NCI-H128 (cell line): ENCODE results near the gene DTX2.
"Not testable (repeated sequence)": the region's sequence is repeated elsewhere in the genome, so short reads cannot be mapped to it uniquely, and the experiment has no call there.

Source experiments
- DNase-seq: peaks from one replicate; lab custom pipeline; 2025; ENCODE audit not compliant: unreplicated experiment; lab: John Stamatoyannopoulos, UW

Gene DTX2

GRCh38 chr7:76485822-76486610 lies 24.5 kb downstream of the DTX2 start:
- not testable (repeated sequence) for DNase-seq

DNA sequence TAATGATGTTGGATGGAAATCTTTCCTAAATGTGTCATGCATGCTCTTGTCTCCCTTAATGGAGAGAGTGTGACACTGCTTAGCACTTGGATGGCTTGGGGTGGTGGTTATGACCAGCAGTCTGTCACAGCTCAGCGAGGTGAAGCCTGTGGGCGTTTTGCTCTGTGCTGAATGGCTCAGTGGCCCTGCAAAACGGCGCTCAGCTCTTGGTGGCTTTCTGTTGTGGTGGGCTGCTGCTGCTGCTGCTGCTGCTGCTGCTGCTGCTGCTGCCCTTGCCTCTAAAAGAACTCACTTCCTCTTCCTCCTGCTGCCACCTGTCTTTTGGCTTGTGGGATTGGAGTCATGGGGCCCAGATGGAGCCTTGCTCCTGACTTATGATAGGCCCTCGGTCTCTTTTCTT lies 25.1 kb downstream of the DTX2 start:
- DNase-seq, result not testable (repeated sequence)

GRCh38 chr7:76487969-76488368 lies 26.5 kb downstream of the DTX2 start:
- not testable (repeated sequence) for DNase-seq

GRCh38 chr7:76492139-76492538 lies 30.6 kb downstream of the DTX2 start:
- DNase-seq, result not testable (repeated sequence)

DNA sequence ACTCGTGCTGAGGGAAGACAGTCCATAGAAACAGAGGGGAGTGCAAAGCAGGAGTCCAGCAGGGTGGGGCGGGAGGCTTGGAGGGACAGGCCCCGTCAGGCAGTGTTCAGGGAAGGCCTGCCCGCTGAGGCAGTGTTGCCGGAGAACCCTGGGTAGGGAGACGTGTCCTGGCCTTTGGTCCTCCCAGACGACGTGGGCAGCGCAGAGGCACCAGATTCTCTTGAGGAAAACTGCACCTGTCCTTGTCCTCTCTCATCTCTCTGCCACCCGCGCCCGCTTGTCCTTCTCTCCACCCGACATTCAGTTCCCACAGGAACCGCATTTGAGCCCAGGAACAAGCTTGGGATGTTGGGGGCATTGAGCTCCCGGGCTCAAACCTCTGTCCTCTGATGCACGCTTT lies 34.2 kb downstream of the DTX2 start:
- DNase-seq, result not testable (repeated sequence)

DNA sequence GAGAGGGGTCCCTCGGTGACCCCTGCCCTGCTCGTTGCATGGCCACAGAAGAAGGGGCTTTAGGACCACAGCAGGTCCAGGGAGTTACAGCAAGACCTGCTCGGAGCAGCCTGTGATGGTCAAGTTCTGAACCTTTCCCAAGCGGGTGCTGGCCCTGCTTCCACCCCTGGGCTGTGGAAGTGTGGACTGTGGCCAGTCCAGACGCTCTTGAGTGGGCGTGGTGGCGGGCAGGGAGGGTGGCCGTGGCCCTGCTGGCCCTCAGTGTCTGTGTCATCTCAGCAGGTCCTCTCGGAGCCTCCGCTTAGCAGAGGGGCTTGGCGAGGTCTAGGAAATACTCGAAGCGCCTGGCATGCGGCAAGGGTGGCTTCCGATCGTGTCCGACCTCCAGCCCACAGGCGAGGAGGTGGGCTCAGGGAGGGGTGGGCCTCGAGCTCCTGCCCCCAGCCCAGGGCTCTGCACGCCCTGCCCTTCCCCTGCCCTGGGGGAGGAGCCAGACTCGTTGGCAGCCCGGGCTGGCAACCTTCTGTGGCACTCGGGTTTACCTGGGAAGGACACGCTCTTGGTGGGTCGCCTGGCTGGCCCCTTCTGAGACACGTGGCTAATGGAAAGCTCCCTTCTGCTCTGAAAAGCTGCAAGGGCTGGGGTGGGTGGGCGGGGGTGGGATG lies 36.5 kb downstream of the DTX2 start:
- DNase-seq, result not testable (repeated sequence)

DNA sequence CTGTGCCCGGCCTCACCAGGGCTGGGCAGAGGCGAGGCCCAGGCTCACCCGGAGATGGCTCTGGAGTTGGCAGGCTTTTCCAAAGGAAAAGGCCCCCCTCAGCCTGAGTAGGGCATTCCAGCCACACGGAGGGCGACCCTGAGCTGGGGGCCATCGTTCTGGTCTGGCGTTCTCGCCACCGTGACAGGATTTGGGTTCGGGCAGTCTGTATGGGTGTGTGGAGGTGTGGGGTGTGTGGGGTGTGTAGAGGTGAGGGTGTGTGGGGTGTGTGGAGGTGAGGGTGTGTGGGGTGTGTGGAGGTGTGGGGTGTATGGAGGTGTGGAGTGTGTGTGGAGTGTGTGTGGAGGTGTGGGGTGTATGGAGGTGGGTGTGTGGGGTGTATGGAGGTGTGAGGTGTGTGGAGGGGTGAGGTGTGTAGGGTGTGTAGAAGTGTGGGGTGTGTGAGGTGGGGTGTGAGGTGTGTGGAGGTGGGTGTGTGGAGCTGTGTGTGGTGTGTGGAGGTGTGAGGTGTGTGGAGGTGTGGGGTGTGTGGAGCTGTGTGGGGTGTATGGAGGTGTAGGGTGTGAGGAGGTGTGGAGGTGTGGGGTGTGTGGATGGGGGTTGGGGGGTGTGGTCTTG lies 37.2 kb downstream of the DTX2 start:
- not testable (repeated sequence) for DNase-seq

DNA sequence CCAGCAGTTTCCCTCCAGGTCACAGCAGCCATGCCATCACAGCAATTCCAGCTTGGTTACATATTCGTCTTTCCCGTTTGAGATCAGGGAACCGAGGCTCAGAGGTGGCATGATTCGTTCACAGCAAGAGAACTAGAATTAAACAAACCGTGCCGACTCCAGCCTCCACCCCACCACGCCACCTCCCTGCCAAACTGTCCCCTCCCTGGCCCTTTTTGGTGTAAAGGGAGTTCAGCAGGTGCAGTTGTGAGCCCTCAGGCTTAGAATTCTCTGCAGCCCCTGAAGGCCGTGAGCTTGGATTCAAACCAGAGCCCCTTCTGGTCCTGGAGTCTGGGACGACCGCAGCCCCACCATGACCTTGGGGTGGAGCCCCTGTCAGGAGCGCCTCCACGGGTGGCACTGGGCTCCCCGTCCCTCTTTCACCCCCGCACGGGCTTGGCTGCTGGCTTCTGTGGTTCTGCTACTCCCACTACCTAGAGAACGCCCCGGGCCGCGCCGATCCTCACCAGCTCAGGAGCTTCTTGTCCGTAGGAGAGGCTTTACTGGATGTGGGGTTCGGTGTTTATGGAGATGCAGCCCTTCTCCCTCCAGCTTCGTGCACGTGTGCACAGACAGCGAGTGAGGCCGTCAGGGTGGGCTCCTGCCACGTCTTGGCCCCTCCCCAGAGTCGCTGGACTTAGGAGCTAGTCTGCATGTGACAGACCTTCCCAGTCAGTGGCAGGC lies 37.9 kb downstream of the DTX2 start:
- DNase-seq, result not testable (repeated sequence)

- not testable (repeated sequence) for DNase-seq
Observed at GRCh38 chr7:76499924-76500241, 38.4 kb downstream of the DTX2 start.

DNA sequence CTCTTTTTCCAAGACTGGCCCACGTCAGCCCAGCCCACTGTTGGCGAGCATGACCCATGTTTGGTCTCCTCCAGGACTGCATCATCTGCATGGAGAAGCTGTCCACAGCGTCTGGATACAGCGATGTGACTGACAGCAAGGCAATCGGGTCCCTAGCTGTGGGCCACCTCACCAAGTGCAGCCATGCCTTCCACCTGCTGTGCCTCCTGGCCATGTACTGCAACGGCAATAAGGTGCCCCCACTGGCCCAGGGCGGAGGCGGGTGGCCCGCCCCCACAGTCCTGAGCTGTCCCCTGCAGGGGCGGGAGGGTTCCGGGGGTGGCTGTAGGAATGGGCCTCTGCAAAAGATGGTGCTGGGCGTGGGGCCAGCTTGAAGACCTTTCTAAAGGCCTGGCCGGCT lies 40.7 kb downstream of the DTX2 start:
- DNase-seq, result not testable (repeated sequence)

DNA sequence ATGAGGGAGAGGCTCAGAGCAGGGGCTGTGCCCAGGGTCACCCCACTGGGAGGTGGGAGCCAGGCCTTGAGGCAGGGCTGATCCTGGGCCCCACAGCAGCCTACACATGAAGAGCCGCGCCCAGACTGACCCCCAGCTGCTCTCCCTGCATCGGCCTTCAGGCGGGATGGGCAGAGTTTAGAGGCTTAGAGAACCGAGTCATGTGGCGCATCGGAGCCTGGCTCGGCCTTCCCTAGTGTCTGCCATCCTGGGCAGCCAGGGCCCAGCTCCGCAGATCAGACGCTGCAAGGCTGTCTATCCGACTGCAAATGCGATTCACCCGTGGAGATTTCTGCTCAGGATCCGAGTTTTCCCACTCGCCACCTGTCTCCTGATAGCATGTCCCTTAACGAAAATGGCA lies 41.3 kb downstream of the DTX2 start:
- DNase-seq, result not testable (repeated sequence)

GRCh38 chr7:76503244-76503643 lies 41.7 kb downstream of the DTX2 start:
- not testable (repeated sequence) for DNase-seq

DNA sequence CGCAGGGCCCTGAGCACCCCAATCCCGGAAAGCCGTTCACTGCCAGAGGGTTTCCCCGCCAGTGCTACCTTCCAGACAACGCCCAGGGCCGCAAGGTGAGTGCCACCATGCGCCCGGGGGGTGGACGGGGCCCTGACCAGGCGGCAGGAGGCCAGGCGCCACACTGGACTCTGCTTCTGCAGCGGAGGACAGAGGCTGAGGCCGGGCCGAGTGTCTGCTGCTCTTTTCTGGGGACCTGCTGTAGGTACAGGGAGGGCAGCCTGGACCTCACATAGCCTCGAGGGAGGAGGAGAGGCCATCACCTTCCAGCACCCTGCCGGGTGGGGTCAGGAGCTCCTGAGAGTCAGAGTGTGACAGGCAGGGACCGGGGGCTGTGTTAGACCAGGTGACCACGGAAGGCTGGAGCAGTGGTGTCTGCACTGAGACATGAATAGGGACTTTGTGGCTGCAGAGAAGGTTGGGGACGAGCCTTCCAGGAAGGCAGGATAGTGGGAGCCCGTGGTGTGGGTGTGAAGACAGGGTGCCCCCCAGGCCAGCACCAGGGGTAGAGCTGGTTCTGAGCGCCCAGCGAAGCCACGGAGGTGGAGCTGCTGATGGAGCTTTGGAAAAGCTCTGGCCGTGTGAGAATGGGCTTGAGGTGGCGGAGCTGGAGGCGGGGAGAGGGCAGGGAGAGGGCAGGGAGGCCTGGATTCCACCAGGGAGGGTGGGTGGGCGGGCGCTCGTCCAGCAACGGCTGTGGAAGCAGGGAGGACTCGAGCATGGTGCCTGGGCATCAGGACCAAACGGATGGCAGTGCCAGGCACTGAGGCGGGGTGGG lies 43.0 kb downstream of the DTX2 start:
- DNase-seq, result not testable (repeated sequence)

DNA sequence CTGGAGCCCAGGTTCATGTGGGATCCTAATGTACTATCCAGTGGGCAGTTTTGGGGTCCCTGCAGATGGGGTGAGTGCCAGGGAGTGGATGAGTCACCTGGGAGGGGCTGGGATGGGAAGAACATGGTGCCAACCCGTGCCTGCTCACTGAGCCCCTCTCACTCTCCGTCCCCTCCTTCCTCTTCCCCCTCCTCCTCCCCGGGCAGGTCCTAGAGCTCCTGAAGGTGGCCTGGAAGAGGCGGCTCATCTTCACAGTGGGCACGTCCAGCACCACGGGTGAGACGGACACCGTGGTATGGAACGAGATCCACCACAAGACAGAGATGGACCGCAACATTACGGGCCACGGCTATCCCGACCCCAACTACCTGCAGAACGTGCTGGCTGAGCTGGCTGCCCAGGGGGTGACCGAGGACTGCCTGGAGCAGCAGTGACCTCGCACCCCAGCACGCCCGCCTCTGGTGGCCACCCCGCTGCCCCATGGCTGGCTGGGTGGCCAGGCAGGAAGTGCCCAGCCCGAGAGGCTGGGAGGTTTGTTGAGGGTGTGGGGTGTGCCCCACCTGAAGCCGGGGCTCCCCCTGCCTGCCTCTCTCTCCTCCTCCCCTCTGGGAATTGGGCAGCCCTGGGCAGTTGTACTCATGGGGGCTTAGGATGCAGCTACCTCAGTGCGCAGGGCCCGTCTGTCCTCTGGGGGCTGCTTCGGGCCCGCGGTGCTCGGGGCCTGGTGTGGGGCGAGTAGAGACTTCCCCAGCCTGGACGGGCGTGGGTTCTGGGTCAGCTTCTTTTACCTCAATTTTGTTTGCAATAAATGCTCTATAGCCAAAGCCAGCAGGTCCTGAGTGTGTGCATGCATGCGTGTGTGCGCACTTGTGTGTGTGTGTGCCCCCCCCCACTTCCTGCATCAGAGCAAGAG lies 43.9 kb downstream of the DTX2 start:
- no peak for DNase-seq

DNA sequence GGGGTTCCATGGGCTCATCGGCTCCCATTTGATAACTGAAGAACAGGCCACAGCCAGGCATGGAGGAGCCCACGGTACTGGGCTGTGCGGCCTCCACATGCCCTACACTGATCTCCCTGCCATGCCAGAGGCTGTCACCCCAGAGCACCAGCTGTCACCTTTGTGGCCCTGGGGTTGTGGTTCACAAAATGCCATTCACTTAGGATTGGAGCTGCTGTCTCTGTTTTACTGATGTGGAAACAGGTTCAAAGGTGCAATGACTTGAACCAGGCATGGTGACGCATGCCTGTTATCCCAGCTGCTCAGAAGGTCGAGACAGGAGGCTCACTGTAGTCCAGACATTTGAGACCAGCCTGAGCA lies 44.6 kb downstream of the DTX2 start:
- no peak for DNase-seq

- not testable (repeated sequence) for DNase-seq
Observed at GRCh38 chr7:76506643-76507042, 45.1 kb downstream of the DTX2 start.

DNA sequence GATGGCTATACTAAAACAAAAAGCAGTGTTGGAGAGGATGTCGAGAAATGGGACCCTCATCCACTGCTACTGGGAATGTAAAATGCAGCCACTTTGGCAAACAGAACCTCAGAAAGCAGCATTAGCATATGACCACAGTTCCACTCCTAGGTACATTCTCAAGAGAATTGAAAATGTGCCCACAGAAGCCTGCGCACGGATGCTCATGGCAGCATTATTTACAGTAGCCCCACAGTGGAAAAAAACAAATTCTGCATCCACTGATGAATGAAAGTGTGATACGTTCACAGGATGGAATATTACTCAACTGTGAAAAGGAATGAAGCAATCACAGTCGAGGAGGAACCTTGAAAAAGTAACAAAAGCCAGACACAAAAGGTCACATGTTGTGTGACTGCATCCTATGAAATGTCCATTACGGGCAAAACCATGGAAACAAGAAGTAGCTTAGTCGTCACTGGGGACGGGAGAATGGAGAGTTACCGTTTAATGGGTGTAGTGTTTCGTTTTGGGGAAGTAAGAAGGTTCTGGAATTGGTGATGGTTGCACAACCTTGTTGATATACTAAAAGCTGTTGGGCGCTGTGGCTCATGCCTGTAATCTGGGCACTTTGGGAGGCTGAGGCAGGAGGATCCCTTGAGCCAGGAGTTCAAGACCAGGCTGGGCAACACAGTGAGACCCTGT lies 46.4 kb downstream of the DTX2 start:
- no peak for DNase-seq

DNA sequence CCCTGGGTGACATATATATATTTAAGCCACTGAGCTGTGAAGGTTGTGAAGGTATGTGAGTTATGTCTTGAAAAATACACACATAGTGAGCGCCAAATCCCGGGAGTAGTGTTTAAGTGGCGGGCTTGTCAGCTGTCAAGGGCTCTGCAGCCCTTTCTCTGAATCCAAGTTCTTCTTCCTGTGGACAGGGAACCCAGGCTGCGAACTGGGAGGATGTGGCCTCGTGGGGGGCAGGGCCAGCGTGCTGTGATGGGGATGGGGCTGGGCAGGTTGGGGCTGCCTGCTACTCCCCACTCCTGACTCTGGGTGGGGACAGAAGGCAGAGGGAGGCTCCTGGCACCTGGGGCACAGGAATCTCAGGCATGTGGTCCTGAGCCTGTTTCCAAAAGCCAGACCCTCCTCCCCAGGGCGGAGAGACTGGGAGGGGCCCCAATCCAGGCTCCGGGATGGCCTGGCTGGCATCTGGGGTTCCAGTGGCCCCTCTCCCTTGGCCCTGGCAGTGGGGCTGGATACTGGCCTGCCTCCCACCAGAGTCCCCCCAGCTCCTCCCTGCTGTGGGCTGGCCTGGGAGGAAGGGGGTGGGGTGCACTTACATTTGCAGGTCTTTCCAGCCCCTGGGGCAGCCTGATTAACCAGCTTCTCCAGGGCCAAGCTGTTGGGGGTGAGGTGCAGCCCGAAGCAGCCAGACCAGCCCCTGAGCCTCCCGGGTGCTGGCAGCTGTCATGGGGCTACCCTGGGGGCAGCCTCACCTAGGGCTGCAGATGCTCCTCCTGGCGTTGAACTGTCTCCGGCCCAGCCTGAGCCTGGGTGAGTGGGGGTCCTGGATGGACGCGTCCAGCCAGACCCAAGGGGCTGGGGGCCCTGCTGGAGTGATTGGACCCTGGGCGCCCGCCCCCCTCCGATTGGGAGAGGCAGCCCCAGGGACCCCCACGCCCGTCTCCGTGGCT lies 48.7 kb downstream of the DTX2 start, which contains the start of gene UPK3B:
Gene UPK3B (plus strand): TSS at position 622 of the 947 bp plus-strand sequence. CDS start 101 bp downstream, at position 723.
- DNase-seq, result no peak
